ENCODE measurements around the gene PSMB11.

The PSMB11 gene

GRCh38 chr14:23042162-23042965 lies at the start of gene PSMB11:
TSS of gene PSMB11 (plus strand) at chr14:23042212. CDS start at chr14:23042226, 14 bp downstream.
- H3K27ac ChIP-seq, result no peak within 1 kb of the TSS
- TF ChIP-seq CTCF (conservative IDR thresholded peaks at IDR 0.05) (no peak), ZFX (IDR thresholded peaks at IDR 0.05) (no peak)

GRCh38 chr14:22993517-22993916 lies 48.5 kb upstream of the PSMB11 start:
- TF ChIP-seq CTCF (conservative IDR thresholded peaks at IDR 0.05) (no peak), ZFX (IDR thresholded peaks at IDR 0.05) (no peak)
- no peak overlapping the region for H3K27ac ChIP-seq

- TF ChIP-seq CTCF (conservative IDR thresholded peaks at IDR 0.05) (peak; percentile 58), ZFX (IDR thresholded peaks at IDR 0.05) (no peak)
- H3K27ac ChIP-seq, result no peak overlapping the region
Observed at GRCh38 chr14:22994762-22995275, 47.2 kb upstream of the PSMB11 start.

GRCh38 chr14:22995889-22996625 lies 46.0 kb upstream of the PSMB11 start:
- no peak for TF ChIP-seq CTCF (conservative IDR thresholded peaks at IDR 0.05)

GRCh38 chr14:22996768-22997654 lies 45.0 kb upstream of the PSMB11 start:
- no peak overlapping the region for H3K27ac ChIP-seq
- TF ChIP-seq CTCF (conservative IDR thresholded peaks at IDR 0.05) (no peak), ZFX (IDR thresholded peaks at IDR 0.05) (no peak)

More at GRCh38 chr14:22995889-22996625, 46.0 kb upstream of the PSMB11 start:
- no peak overlapping the region for H3K27ac ChIP-seq

GRCh38 chr14:22997676-22998323 lies 44.2 kb upstream of the PSMB11 start:
- no peak overlapping the region for H3K27ac ChIP-seq

More at GRCh38 chr14:22997676-22998323, 44.2 kb upstream of the PSMB11 start:
- TF ChIP-seq ZFX (IDR thresholded peaks at IDR 0.05), result no peak
- TF ChIP-seq CTCF (conservative IDR thresholded peaks at IDR 0.05), result no peak

Data from C4-2B (cell line).